Body of pancreas (tissue), 4 donors: ENCODE measurements around the gene R3HDM2.

Experiments used
- POLR2A ChIP-seq, 3 donors: fragments of 450-650 bp; IDR thresholded peaks; one replicate each; pipeline ENCODE4 v1.6.1; 2016; ENCODE audit warnings: antibody characterized with exemption in 3 of 3, mild to moderate bottlenecking in 2 of 3
- TF ChIP-seq, protein P1 (sequence below), 7 experiments: fragments of 450-650 bp in 4 of 7; fragments of 200-600 bp in 3 of 7; sonication (generic) in 3 of 7; IDR thresholded peaks; one replicate each; pipeline ENCODE4 v1.5.1; 2016 to 2019; ENCODE audit warnings: antibody characterized with exemption in 7 of 7

DNA sequence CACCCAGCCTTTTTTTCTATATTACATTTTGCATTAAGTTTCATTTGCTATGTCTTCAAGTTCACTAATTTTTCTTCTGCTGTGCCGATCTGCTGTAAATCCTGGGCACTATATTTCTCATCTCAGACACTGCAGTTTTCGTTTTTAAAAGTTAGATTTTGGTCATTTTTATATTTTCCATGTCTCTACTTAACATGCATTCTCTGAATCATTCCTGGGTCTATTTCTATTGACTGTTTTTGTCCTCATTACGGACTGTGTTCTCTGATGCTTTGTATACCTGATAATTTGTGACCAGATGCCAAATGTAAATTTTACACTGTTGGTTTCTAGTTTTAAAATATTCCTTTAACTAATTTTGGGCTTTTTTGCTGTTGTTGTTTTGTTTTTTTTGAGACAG is 64.5 kb downstream of the R3HDM2 start:
- TF ChIP-seq, protein P1, sequence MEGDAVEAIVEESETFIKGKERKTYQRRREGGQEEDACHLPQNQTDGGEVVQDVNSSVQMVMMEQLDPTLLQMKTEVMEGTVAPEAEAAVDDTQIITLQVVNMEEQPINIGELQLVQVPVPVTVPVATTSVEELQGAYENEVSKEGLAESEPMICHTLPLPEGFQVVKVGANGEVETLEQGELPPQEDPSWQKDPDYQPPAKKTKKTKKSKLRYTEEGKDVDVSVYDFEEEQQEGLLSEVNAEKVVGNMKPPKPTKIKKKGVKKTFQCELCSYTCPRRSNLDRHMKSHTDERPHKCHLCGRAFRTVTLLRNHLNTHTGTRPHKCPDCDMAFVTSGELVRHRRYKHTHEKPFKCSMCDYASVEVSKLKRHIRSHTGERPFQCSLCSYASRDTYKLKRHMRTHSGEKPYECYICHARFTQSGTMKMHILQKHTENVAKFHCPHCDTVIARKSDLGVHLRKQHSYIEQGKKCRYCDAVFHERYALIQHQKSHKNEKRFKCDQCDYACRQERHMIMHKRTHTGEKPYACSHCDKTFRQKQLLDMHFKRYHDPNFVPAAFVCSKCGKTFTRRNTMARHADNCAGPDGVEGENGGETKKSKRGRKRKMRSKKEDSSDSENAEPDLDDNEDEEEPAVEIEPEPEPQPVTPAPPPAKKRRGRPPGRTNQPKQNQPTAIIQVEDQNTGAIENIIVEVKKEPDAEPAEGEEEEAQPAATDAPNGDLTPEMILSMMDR (IDR thresholded peaks at IDR 0.05): no peak
- no peak for TF ChIP-seq POLR2A (IDR thresholded peaks at IDR 0.05)
